Left ventricle myocardium inferior (tissue), 1 donor: ENCODE results near the gene MYO10. TPM values are rescaled to one million over a fixed set of nuclear protein-coding genes. Genes with fewer than 3 reads are reported as not detected.
"Not testable (repeated sequence)": the region's sequence is repeated elsewhere in the genome, so short reads cannot be mapped to it uniquely, and the experiment has no call there.

ENCODE experiments used
- DNase-seq: peaks from one replicate; pipeline ENCODE4 v3.0.0-alpha.2; 2020
- H3K27ac ChIP-seq: fragments of 200-600 bp; replicated peaks from 2 replicates; pipeline ENCODE4 v1.8.0; 2021
- H3K27me3 ChIP-seq: fragments of 200-600 bp; 2 replicates; pipeline ENCODE4 v1.8.0; 2021; ENCODE audit warnings: low read depth
- H3K36me3 ChIP-seq: fragments of 200-600 bp; 2 replicates; pipeline ENCODE4 v1.8.0; 2021
- H3K4me1 ChIP-seq: fragments of 200-600 bp; 2 replicates; pipeline ENCODE4 v1.8.0; 2021
- H3K4me3 ChIP-seq: fragments of 200-600 bp; 2 replicates; pipeline ENCODE4 v1.8.0; 2021; ENCODE audit warnings: mild to moderate bottlenecking, moderate library complexity
- H3K9me3 ChIP-seq: fragments of 200-600 bp; replicated peaks from 2 replicates; pipeline ENCODE4 v1.8.0; 2021
- intact Hi-C: fragments of 100-400 bp; cut with micrococcal nuclease; formaldehyde crosslinking; loops from one replicate; pipeline ENCODE4 v1.11.0; 2022
- total RNA-seq: library from RNA; stranded (reverse); fragmentation: NEBNext Ultra II Directional; extraction: Animal tissue kit (Norgen Biotek cat#: 25700); gene quantifications from one replicate; pipeline ENCODE4 v1.2.1, GENCODE V29; 2021
- TF ChIP-seq, protein P1 (sequence below): fragments of 200-600 bp; IDR thresholded peaks from 2 replicates; pipeline ENCODE4 v1.8.0; 2021; ENCODE audit warnings: antibody characterized with exemption, mild to moderate bottlenecking, borderline replicate concordance
- donor health status: DM: no; HTN: yes; CAD: no; lungs with severe emphysema.

MYO10 gene
- total RNA-seq, 1 donor from 2014 or later, result 5.0 TPM

DNA sequence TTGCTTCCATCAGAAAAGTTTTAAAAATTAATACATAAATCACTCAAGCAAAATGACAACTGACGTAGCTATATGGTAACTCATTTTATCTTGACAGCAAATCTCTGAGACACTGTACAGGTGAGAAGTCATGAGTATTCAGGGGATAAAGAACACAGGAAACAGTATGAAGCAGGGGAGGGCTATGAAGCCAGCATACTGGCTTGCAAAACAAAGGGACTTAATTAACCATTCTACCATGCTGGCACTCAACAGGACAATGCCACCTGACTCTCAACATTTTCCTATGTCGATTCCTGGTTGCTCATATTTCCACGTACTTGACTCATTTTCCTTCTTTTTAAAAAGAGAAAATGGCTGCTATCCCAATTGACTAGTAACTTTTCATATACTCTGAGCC lies 167.9 kb downstream of the MYO10 start:
- H3K27me3 ChIP-seq, result no peaks in the 10 kb centered on the region
- intact Hi-C loops, result no loop called here
- H3K9me3 ChIP-seq, result no peaks in the 10 kb centered on the region
- H3K36me3 ChIP-seq, result no peaks in the 10 kb centered on the region
- no peak overlapping the region for H3K27ac ChIP-seq
- TF ChIP-seq, protein P1, sequence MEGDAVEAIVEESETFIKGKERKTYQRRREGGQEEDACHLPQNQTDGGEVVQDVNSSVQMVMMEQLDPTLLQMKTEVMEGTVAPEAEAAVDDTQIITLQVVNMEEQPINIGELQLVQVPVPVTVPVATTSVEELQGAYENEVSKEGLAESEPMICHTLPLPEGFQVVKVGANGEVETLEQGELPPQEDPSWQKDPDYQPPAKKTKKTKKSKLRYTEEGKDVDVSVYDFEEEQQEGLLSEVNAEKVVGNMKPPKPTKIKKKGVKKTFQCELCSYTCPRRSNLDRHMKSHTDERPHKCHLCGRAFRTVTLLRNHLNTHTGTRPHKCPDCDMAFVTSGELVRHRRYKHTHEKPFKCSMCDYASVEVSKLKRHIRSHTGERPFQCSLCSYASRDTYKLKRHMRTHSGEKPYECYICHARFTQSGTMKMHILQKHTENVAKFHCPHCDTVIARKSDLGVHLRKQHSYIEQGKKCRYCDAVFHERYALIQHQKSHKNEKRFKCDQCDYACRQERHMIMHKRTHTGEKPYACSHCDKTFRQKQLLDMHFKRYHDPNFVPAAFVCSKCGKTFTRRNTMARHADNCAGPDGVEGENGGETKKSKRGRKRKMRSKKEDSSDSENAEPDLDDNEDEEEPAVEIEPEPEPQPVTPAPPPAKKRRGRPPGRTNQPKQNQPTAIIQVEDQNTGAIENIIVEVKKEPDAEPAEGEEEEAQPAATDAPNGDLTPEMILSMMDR, result no peak
- DNase-seq, result no peak
- H3K4me3 ChIP-seq, result no peak overlapping the region
- no peaks in the 10 kb centered on the region for H3K4me1 ChIP-seq

DNA sequence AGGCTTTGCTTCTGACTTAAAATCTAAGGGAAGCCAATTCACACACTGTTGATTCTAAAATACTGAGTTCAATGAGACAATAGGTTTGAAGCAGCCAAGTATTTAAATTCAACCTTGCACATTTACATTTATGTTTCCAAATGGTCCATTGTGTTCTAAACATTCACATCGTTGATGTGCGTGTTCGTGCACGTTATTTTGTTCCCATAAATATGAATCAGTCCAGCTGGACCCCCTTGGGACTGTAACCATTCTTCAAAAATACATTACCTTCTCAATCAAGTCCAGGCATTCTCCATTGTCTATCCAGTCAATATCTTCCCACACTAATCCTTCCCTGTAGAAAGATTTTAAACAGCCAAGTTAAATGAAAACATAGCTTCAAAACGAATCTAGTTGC lies 172.9 kb downstream of the MYO10 start:
- Histone ChIP-seq H3K27me3 (no peaks in the 10 kb centered on the region), H3K4me3 (no peak overlapping the region), H3K27ac (no peak overlapping the region), H3K9me3 (no peaks in the 10 kb centered on the region), H3K36me3 (peaks cover 20% of the 10 kb centered on the region), H3K4me1 (no peaks in the 10 kb centered on the region)
- intact Hi-C loops, result no loop called here
- TF ChIP-seq, protein P1, result no peak
- DNase-seq, result no peak

DNA sequence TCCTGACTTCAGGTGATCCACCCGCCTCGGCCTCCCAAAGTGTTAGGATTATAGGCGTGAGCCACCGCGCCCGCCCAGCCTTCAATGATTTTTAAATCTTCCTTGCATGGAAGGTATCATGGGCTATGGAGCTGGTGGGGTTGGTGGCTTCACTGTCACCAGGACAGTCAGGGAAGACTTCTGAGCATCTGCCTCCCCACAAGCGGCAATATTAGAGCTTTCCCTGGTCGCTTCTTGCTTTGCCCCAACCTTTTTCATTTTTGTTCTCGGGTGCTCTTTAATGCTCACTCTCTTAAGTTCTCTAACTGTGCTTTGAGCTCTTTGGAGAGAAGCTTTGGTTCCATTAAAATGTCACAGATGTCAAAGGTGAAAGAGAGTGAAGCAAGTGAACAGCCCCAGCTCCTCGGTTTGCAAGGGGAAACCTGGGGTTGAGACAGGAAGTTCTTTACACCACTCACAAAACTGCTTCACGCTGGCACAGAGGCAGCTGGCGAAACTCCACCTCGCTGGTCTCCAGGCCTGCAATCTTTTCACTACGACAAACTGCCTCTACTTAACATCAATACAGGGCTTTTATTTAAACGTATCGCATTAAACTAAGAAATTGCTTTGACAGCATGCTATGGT lies 176.8 kb downstream of the MYO10 start:
- no peak for DNase-seq
- H3K27ac ChIP-seq, result no peak overlapping the region

GRCh38 chr5:16757989-16758501 lies 178.0 kb downstream of the MYO10 start:
- peaks cover 20% of the 10 kb centered on the region for H3K36me3 ChIP-seq
- no peaks in the 10 kb centered on the region for H3K27me3 ChIP-seq
- H3K27ac ChIP-seq, result no peak overlapping the region
- no peak for DNase-seq
- no peak overlapping the region for H3K4me3 ChIP-seq
- no peaks in the 10 kb centered on the region for H3K9me3 ChIP-seq
- intact Hi-C loops, result no loop called here
- H3K4me1 ChIP-seq, result no peaks in the 10 kb centered on the region
- TF ChIP-seq, protein P1, result no peak

More for the DNA sequence above, 176.8 kb downstream of the MYO10 start:
- intact Hi-C loops, result no loop called here
- TF ChIP-seq, protein P1, result no peak
- Histone ChIP-seq H3K4me1 (no peaks in the 10 kb centered on the region), H3K4me3 (no peak overlapping the region), H3K9me3 (no peaks in the 10 kb centered on the region), H3K27me3 (no peaks in the 10 kb centered on the region), H3K36me3 (peaks cover 20% of the 10 kb centered on the region)

- DNase-seq, H3K27me3 ChIP-seq, H3K9me3 ChIP-seq, intact Hi-C loops, H3K27ac ChIP-seq, H3K4me3 ChIP-seq, H3K4me1 ChIP-seq: not testable (repeated sequence)
- H3K36me3 ChIP-seq, result peaks cover 19% of the 10 kb centered on the region
These were observed 178.5 kb downstream of the MYO10 start for GRCh38 chr5:16757577-16757976.

DNA sequence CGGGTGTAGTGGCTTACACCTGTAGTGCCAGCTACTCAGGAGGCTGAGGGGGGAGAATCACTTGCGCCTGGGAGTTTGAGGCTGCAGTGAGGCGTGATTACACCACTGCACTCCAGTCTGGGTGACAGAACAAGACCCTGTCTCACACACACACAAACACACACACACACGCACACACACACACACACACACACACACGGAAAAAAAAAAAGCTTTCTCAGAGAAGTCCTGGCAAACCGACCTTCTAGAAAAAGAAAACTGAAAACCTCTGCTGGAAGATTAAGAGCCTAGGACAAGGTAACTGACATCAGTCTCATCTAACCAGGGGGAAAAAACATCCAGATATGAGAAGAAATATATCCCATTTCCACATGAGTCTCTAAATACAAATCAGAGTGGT lies 178.9 kb downstream of the MYO10 start:
- intact Hi-C loops, result no loop called here
- TF ChIP-seq, protein P1, result no peak

More for the DNA sequence above, 178.9 kb downstream of the MYO10 start:
- no peak for DNase-seq
- Histone ChIP-seq H3K4me3 (no peak overlapping the region), H3K27me3 (no peaks in the 10 kb centered on the region), H3K4me1 (no peaks in the 10 kb centered on the region), H3K27ac (no peak overlapping the region), H3K9me3 (no peaks in the 10 kb centered on the region), H3K36me3 (peaks cover 15% of the 10 kb centered on the region)
